DOHH2 (cell line): Measurements from ENCODE around the gene PPA1.
"Not testable (repeated sequence)": the region's sequence is repeated elsewhere in the genome, so short reads cannot be mapped to it uniquely, and the experiment has no call there.

Experiments
- H3F3A ChIP-seq: fragments of 200-600 bp; sonication (generic), shearing (Covaris generic); 2 replicates; pipeline ENCODE4 v1.6.0; 2016; ENCODE audit warnings: antibody characterized with exemption, mild to moderate bottlenecking; ENCODE audit not compliant: control insufficient read depth, insufficient read depth
- H3K27ac ChIP-seq: fragments of 200-600 bp; sonication (generic); 2 replicates; pipeline ENCODE4 v1.5.1; 2014; ENCODE audit warnings: low read depth, mild to moderate bottlenecking, low read length, moderate library complexity
- H3K27me3 ChIP-seq: fragments of 200-600 bp; sonication (generic); 2 replicates; pipeline ENCODE4 v1.6.1; 2014; ENCODE audit warnings: mild to moderate bottlenecking, low read length, mixed read lengths; ENCODE audit not compliant: control insufficient read depth
- H3K36me3 ChIP-seq: fragments of 200-600 bp; sonication (generic); 2 replicates; pipeline ENCODE4 v1.6.1; 2014; ENCODE audit warnings: mild to moderate bottlenecking, low read length, moderate library complexity, mixed read lengths; ENCODE audit not compliant: control insufficient read depth
- H3K4me1 ChIP-seq: fragments of 200-600 bp; sonication (generic); 2 replicates; pipeline ENCODE4 v1.6.1; 2014; ENCODE audit warnings: mild to moderate bottlenecking, low read length, mixed read lengths; ENCODE audit not compliant: control insufficient read depth
- H3K4me2 ChIP-seq: fragments of 200-600 bp; sonication (generic); 2 replicates; pipeline ENCODE4 v1.6.0; 2014; ENCODE audit warnings: mild to moderate bottlenecking, low read length, moderate library complexity
- H3K4me3 ChIP-seq: fragments of 200-600 bp; sonication (generic); 2 replicates; pipeline ENCODE4 v1.5.1; 2014; ENCODE audit warnings: mild to moderate bottlenecking, low read length, mixed read lengths
- H3K79me2 ChIP-seq: fragments of 200-600 bp; sonication (generic); 2 replicates; pipeline ENCODE4 v1.6.1; 2014; ENCODE audit warnings: mild to moderate bottlenecking, low read length, mixed read lengths; ENCODE audit not compliant: control insufficient read depth
- H3K9me2 ChIP-seq: fragments of 200-600 bp; sonication (generic); replicated peaks from 2 replicates; pipeline ENCODE4 v1.6.1; 2014; ENCODE audit warnings: mild to moderate bottlenecking, low read length, mixed read lengths; ENCODE audit not compliant: control insufficient read depth
- H3K9me3 ChIP-seq: fragments of 200-600 bp; sonication (generic); 2 replicates; pipeline ENCODE4 v1.6.1; 2014; ENCODE audit warnings: antibody characterized with exemption, low read length, mixed read lengths; ENCODE audit not compliant: control insufficient read depth, insufficient read depth
- H4K20me1 ChIP-seq: fragments of 200-600 bp; sonication (generic); 2 replicates; pipeline ENCODE4 v1.6.0; 2014; ENCODE audit warnings: low read depth, mild to moderate bottlenecking, antibody characterized with exemption, low read length, moderate library complexity; ENCODE audit not compliant: control insufficient read depth, insufficient read depth
- CTCF ChIP-seq: fragments of 200-600 bp; sonication (generic); IDR thresholded peaks from one replicate; pipeline ENCODE4 v1.5.1; 2014; ENCODE audit warnings: antibody characterized with exemption, mild to moderate bottlenecking, low read depth, low read length; ENCODE audit not compliant: poor library complexity, severe bottlenecking
- EZH2phosphoT487 ChIP-seq: fragments of 200-600 bp; sonication (generic); IDR thresholded peaks from 2 replicates; pipeline ENCODE4 v1.6.1; 2017; ENCODE audit warnings: borderline replicate concordance, mild to moderate bottlenecking, antibody characterized with exemption, low read length, moderate library complexity, mixed read lengths

PPA1 gene

GRCh38 chr10:70250961-70251680 is 17.9 kb upstream of the PPA1 start:
- TF ChIP-seq EZH2phosphoT487 (no peak), CTCF (no peak)
- Histone ChIP-seq H3K4me2 (no peak overlapping the region), H3K79me2 (no peaks in the 10 kb centered on the region), H3K9me3 (no peaks in the 10 kb centered on the region), H3K9me2 (no peaks in the 10 kb centered on the region), H3K4me3 (no peak overlapping the region), H3K4me1 (no peaks in the 10 kb centered on the region), H3K36me3 (no peaks in the 10 kb centered on the region), H4K20me1 (no peaks in the 10 kb centered on the region), H3K27me3 (peaks cover 39% of the 10 kb centered on the region), H3K27ac (no peak overlapping the region), H3F3A (no peaks in the 10 kb centered on the region)

GRCh38 chr10:70247360-70247759 is 14.1 kb upstream of the PPA1 start:
- no peaks in the 10 kb centered on the region for H3K4me1 ChIP-seq
- no peak overlapping the region for H3K4me3 ChIP-seq
- H3K9me3 ChIP-seq = no peaks in the 10 kb centered on the region
- no peaks in the 10 kb centered on the region for H3K36me3 ChIP-seq
- H3K4me2 ChIP-seq = no peak overlapping the region
- no peaks in the 10 kb centered on the region for H3F3A ChIP-seq
- no peak for TF ChIP-seq EZH2phosphoT487
- no peak for TF ChIP-seq CTCF
- peaks cover 43% of the 10 kb centered on the region for H3K27me3 ChIP-seq
- H3K27ac ChIP-seq = no peak overlapping the region
- H4K20me1 ChIP-seq = no peaks in the 10 kb centered on the region
- no peaks in the 10 kb centered on the region for H3K79me2 ChIP-seq
- no peaks in the 10 kb centered on the region for H3K9me2 ChIP-seq

- H3K79me2 ChIP-seq = no peaks in the 10 kb centered on the region
- no peaks in the 10 kb centered on the region for H3F3A ChIP-seq
- H3K36me3 ChIP-seq = no peaks in the 10 kb centered on the region
- no peaks in the 10 kb centered on the region for H3K9me2 ChIP-seq
- H3K4me2 ChIP-seq = no peak overlapping the region
- H4K20me1 ChIP-seq = no peaks in the 10 kb centered on the region
- no peak overlapping the region for H3K4me3 ChIP-seq
- peaks cover 25% of the 10 kb centered on the region for H3K27me3 ChIP-seq
- TF ChIP-seq CTCF = no peak
- no peak for TF ChIP-seq EZH2phosphoT487
- H3K4me1 ChIP-seq = no peaks in the 10 kb centered on the region
- no peak overlapping the region for H3K27ac ChIP-seq
- no peaks in the 10 kb centered on the region for H3K9me3 ChIP-seq
These were observed 7.9 kb upstream of the PPA1 start for GRCh38 chr10:70241081-70241480.

- H3K36me3 ChIP-seq, H3K4me2 ChIP-seq, H3K4me1 ChIP-seq, H3F3A ChIP-seq, H3K4me3 ChIP-seq, H3K9me3 ChIP-seq, H3K27ac ChIP-seq, H3K79me2 ChIP-seq, H3K9me2 ChIP-seq, H4K20me1 ChIP-seq: not testable (repeated sequence)
- peaks cover 15% of the 10 kb centered on the region for H3K27me3 ChIP-seq
These were observed 6.8 kb upstream of the PPA1 start for GRCh38 chr10:70239986-70240385.

GRCh38 chr10:70239077-70239976 is 6.1 kb upstream of the PPA1 start:
- not testable (repeated sequence) for H3K27me3 ChIP-seq, H3K9me3 ChIP-seq, H3K4me3 ChIP-seq, H3K4me2 ChIP-seq, H3K79me2 ChIP-seq, H4K20me1 ChIP-seq, H3K4me1 ChIP-seq, H3K36me3 ChIP-seq, H3K27ac ChIP-seq, H3K9me2 ChIP-seq, H3F3A ChIP-seq
